Left cardiac atrium (tissue), 4 donors: ENCODE measurements around the gene CAPN13. TPM values are rescaled to one million over a fixed set of nuclear protein-coding genes. Genes with fewer than 3 reads are reported as not detected.
A peak's percentile ranks its signal among the peaks of the same experiment; 100 is the strongest.

Experiments
- ATAC-seq, 2 donors: fragments of 200-7000 bp; cut with Tn5 transposase; one replicate each; pipeline ENCODE4 v1.9.1; 2020; ENCODE audit warnings: mild to moderate bottlenecking in 2 of 2, moderate library complexity in 2 of 2
- DNase-seq: peaks from one replicate; pipeline ENCODE4 v3.0.0-alpha.2; 2020
- intact Hi-C, 2 donors: fragments of 100-400 bp; cut with DNase I; formaldehyde crosslinking; loops; one replicate each; pipeline versions ENCODE4 v1.14.1 to v1.15.1; 2022 to 2023
- total RNA-seq, 2 donors: library from RNA; stranded (reverse); fragmentation: NEBNext Ultra II Directional; extraction: Animal tissue kit (Norgen Biotek cat#: 25700); gene quantifications; one replicate each; pipeline ENCODE4 v1.2.1, GENCODE V29; 2021
- donor health status: DM: no; HTN: yes; CAD: no.
- donor health status: DM: no; HTN: yes; CAD: no; lungs with severe emphysema.
- donor health status: DM: yes; HTN: yes; CAD: no.
- donor health status: Dilated cardiomyopathy.

CAPN13 gene
- total RNA-seq, 2 donors from 2014 or later: not detected

- DNase-seq (no peak), ATAC-seq (no peak)
- intact Hi-C loops: loop anchor here in 1 of 2 donors (10.0 kb wide), 1 partner anchor 428 kb away; no protein-coding TSS in a partner anchor
Measured at GRCh38 chr2:30736461-30737325, 70.6 kb downstream of the CAPN13 start.

GRCh38 chr2:30733876-30734520, 73.2 kb downstream of the CAPN13 start:
- intact Hi-C loops: loop anchor here in 1 of 2 donors (10.0 kb wide), 1 partner anchor 431 kb away; no protein-coding TSS in a partner anchor
- no peak for ATAC-seq
- no peak for DNase-seq

GRCh38 chr2:30732876-30733275, 74.4 kb downstream of the CAPN13 start:
- DNase-seq: no peak
- intact Hi-C loops: loop anchor here in 1 of 2 donors (10.0 kb wide), 1 partner anchor 432 kb away; no protein-coding TSS in a partner anchor
- ATAC-seq: no peak

- no peak for DNase-seq
- no peak for ATAC-seq
- intact Hi-C loops: loop anchor here in 1 of 2 donors (10.0 kb wide), 1 partner anchor 432 kb away; no protein-coding TSS in a partner anchor
Measured at GRCh38 chr2:30732376-30732775, 74.9 kb downstream of the CAPN13 start.

GRCh38 chr2:30731706-30732105, 75.5 kb downstream of the CAPN13 start:
- DNase-seq: no peak
- no peak for ATAC-seq
- intact Hi-C loops: loop anchor here in 1 of 2 donors (10.0 kb wide), 1 partner anchor 433 kb away; no protein-coding TSS in a partner anchor

GRCh38 chr2:30730736-30731647, 76.3 kb downstream of the CAPN13 start:
- DNase-seq (no peak), ATAC-seq (no peak)
- intact Hi-C loops: loop anchor here in 1 of 2 donors (10.0 kb wide), 1 partner anchor 434 kb away; no protein-coding TSS in a partner anchor

- intact Hi-C loops: loop anchor here in 1 of 2 donors (10.0 kb wide), 1 partner anchor 206 kb away; no protein-coding TSS in a partner anchor
- ATAC-seq: no peak
- DNase-seq: no peak
Measured at GRCh38 chr2:30729031-30729430, 78.2 kb downstream of the CAPN13 start.

GRCh38 chr2:30722936-30723725, 84.1 kb downstream of the CAPN13 start:
- no peak for ATAC-seq
- DNase-seq: no peak
- intact Hi-C loops: loop anchor here in 1 of 2 donors (10.0 kb wide), 1 partner anchor 212 kb away; no protein-coding TSS in a partner anchor

GRCh38 chr2:30721668-30722647, 85.3 kb downstream of the CAPN13 start:
- DNase-seq (no peak), ATAC-seq (no peak)
- intact Hi-C loops: loop anchor here in 1 of 2 donors (10.0 kb wide), 1 partner anchor 213 kb away; no protein-coding TSS in a partner anchor

GRCh38 chr2:30721241-30721640, 86.0 kb downstream of the CAPN13 start:
- no peak for DNase-seq
- no peak for ATAC-seq
- intact Hi-C loops: loop anchor here in 1 of 2 donors (10.0 kb wide), 1 partner anchor 214 kb away; no protein-coding TSS in a partner anchor

GRCh38 chr2:30717081-30717650, 90.1 kb downstream of the CAPN13 start:
- ATAC-seq: no peak
- intact Hi-C loops: loop anchor here (5.0 to 10.0 kb wide), 2 partner anchors 615 to 808 kb away; no protein-coding TSS in a partner anchor

GRCh38 chr2:30716123-30716900, 90.9 kb downstream of the CAPN13 start:
- DNase-seq (no peak), ATAC-seq (no peak)
- intact Hi-C loops: loop anchor here (5.0 to 10.0 kb wide), 2 partner anchors 616 to 808 kb away; no protein-coding TSS in a partner anchor

More at GRCh38 chr2:30717081-30717650, 90.1 kb downstream of the CAPN13 start:
- no peak for DNase-seq

GRCh38 chr2:30714811-30715709, 92.2 kb downstream of the CAPN13 start:
- no peak for DNase-seq
- intact Hi-C loops: loop anchor here (2.0 to 10.0 kb wide), 4 partner anchors 456 to 810 kb away; no protein-coding TSS in a partner anchor
- no peak for ATAC-seq

GRCh38 chr2:30713698-30714097, 93.5 kb downstream of the CAPN13 start:
- ATAC-seq: peak in 1 of 2 donors; percentile 10
- no peak for DNase-seq

More at GRCh38 chr2:30713698-30714097, 93.5 kb downstream of the CAPN13 start:
- intact Hi-C loops: loop anchor here (2.0 to 10.0 kb wide), 3 partner anchors 457 to 811 kb away; no protein-coding TSS in a partner anchor
